HG03378 (cell line): ENCODE results near the gene KRTAP5-2.

Experiments
- ATAC-seq: cut with Tn5 transposase; IDR thresholded peaks from one replicate; pipeline ENCODE4 v1.9.1; 2021; ENCODE audit warnings: mild to moderate bottlenecking, moderate library complexity; ENCODE audit not compliant: unreplicated experiment

KRTAP5-2 gene

GRCh38 chr11:1568441-1568911 lies 29.6 kb downstream of the KRTAP5-2 start:
- no peak for ATAC-seq

GRCh38 chr11:1567721-1568100 lies 30.4 kb downstream of the KRTAP5-2 start:
- ATAC-seq = no peak

DNA sequence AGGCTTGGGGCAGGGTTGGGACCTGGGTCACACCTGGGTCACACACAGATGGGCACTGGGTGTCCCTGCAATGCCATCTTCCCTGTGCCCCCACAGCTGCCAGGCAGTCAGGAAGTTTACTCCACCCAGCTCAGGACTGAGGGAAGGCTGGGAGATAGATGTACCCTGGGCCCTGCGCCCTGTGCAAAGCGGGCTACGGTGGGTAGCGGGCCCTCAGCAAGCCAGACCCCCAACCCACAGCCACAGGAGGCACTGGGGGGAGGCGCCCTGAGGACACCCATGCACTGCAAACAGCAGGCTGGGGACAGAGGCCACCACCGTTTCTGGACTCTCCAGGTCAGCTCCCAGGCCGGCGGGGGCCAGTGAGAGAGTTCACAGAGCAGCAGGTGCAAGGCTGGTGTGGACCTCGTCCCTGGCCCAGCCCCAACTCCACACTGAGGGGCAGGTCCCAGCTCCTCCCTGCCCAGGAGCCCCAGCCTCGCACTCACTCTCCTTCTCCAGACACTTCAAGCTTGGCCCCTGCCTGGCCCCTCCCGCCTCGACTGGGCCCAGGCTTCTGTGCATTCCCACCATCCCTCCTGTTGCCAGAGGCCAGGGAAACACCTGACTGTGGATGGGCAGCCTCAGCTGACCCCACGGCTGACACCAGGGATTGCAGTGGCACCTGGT lies 30.9 kb downstream of the KRTAP5-2 start:
- ATAC-seq = no peak

DNA sequence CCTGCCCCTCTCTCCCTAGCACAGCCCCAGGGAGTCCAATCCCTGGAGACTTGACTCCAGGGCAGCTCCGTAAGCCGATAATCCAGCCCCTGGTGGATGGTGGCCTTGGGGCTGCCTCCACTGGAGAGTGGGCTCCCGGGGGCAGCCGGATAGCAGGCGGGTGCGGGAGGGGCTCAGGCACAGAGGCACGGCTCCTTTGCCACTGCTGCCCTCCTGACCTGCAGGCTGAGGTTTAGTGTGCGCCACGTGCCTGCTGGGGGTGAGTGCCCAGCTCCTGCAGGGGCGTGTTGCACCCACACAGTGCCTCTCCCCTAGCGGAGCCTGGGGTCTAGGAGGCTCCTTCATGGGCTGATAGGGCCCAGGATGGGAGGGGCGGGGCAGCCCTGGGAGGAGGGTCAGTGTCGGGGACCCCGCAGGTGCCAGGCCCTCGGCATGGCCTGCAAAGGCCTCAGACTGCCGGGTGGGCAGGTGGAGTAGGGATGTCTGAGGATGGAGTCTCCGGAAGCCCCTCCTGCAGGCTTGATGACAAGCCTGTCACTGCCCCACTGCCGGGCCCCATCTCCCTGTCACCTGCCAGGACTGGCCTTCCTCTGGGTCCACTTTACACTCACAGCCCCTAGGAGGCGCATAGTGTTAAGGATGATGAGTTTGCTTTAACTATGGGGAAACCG lies 31.6 kb downstream of the KRTAP5-2 start:
- ATAC-seq = no peak

DNA sequence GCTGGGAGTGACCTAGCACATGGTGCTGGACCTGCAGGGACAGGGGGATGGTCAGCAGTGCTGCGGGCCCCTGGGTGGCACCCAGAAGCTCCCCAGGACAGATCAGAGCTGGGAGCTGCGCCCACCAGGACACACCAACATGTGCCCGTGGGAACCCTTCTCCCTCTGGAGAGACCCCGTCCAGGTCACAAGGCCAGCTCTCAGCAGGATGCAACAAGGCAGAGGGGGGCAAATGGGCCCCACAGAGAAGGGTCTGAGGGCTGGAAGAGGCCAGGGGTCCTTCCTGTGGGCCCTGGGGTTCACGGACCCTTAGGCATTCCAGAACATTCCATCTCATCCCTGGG lies 32.2 kb downstream of the KRTAP5-2 start:
- ATAC-seq = no peak

GRCh38 chr11:1565173-1565903 lies 32.8 kb downstream of the KRTAP5-2 start:
- no peak for ATAC-seq

GRCh38 chr11:1564535-1565172 lies 33.4 kb downstream of the KRTAP5-2 start:
- ATAC-seq = no peak

DNA sequence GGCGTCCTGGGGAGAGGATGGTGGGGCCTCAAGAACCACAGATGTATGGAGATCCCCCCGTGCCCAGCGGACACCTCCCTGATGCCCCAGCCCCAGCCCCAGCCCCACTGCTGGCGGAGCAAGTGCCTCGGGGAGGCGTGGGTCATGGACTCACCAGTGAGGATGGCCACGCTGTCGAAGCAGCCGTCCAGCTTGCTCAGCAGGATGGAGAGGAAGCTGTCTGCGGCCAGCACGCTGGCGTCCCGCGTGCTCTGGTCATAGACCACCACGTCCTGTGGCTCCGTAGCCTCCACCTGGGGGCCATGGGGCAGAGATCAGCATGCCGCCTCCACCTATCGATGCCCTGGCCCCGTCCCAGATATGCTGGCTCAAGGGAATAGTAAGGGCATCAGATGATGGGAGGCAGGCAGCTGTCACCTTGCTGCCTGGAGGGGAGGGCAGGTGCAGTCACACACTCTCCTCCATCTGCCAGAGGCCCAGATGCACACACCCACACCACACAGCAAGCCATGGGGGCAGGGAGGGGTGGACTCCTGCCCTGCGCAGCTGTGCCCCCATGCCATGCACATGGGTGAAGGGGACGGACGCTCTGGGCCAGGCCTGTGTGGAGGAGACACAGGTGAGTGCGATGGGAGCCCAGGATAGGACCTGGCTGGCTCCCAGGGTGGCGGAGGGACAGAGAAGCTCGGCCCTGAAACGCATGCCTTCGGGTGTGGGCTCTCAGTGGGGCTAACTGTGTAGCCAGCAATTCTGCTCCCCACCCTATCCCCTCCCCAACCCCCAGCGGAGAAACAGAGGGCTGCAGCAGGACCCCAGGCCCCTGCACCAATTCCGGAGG lies 34.2 kb downstream of the KRTAP5-2 start:
- ATAC-seq = no peak

DNA sequence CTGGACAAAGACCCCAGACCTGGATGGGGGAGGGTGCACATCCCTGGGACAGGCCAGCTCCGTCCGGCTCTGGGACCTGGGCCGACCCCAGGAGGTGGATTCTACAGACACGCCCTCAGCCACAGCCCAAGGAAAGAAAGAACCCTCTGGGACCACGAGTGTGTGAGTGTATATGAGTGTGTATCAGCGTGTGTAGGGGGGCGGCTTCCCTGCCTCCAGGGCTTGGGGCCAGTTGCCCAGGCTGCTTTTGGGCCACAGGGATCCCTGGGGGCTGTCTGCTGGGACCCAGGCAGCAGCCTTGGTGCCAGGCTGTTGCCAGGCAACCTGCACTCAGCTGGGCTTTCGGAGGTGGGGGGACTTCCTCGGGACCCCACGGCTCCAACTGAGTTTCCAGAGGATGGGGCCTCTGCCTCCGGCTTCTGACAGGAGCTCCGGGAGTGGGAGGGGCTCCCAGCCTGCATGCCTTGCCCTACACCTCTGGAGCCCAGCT lies 34.9 kb downstream of the KRTAP5-2 start:
- ATAC-seq = no peak

GRCh38 chr11:1562469-1563148 lies 35.5 kb downstream of the KRTAP5-2 start:
- no peak for ATAC-seq

GRCh38 chr11:1561955-1562354 lies 36.1 kb downstream of the KRTAP5-2 start:
- no peak for ATAC-seq

DNA sequence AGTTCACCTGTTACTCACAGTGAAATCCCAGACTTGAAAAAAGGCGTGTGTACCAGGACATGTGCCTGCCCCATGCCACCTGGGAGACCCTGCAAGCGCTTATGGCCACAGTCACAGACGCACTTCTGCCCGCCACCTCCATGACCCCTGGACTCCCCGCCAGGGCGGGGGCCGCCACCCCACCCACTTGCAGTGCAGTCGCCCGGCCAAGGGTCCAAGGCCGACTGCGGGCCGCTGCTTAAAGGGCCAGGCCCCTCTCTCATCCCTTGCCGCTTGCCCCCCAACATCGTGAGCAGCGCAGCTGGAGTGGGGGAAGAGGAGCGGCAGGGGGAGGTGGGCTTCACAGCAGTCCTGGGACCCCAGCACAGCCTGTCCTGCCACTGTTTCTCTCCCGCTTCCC lies 36.8 kb downstream of the KRTAP5-2 start:
- ATAC-seq = no peak

DNA sequence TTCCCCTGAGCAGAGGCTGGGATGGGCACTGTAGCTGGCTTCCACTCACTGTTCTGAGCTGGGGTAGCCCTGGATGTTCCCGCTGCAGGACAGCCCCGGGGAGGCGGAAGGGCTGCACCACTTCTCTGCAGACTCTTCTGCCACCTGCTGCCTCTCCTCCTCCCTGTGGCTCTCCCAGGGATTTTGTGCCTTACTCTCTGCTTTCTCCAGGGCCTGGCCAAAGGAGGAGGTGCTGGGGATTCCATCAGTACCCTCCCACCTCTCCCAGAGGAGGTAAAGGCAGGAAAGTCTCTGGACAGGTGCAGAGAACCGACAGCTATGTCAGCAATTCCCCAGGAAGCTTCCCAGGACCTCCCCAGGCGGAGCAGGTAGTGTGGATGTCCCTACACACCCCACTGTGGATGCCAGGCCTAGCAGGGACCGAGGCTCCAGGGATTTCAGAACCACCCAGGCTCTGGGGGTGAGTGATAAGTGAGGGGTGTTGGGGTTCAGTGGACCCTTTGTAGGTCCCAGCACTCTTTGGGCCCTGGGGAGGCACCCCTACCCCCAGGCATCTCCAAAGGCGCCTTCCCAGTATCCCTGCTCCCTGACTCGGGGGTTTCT lies 37.3 kb downstream of the KRTAP5-2 start:
- no peak for ATAC-seq

GRCh38 chr11:1560002-1560648 lies 38.0 kb downstream of the KRTAP5-2 start:
- no peak for ATAC-seq

- no peak for ATAC-seq
Measured at GRCh38 chr11:1559111-1559951, 38.8 kb downstream of the KRTAP5-2 start.

DNA sequence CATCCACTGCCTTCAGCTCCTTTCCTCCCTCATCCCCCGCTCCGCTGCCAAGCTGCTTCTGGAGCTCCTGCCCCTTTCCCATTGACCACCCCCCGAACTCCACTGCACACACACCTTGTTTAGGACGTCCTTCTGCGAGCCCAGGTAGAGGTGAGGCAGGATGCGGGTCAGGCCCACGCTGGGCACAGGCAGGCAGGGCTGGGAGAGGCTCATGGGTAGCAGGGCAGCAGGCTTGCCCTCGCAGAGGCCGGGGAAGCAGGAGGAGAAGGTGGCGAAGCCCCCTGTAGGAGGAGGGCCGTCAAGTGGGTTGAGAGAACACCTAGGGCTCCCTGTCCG lies 39.4 kb downstream of the KRTAP5-2 start:
- ATAC-seq = no peak

- ATAC-seq = no peak
Measured at GRCh38 chr11:1557904-1558774, 40.0 kb downstream of the KRTAP5-2 start.
